HEK293 (cell line): ENCODE results near the gene THBD.
A peak's percentile ranks its signal among the peaks of the same experiment; 100 is the strongest.

Experiments
- GFI1B ChIP-seq: fragments of 450-650 bp; formaldehyde crosslinking; IDR thresholded peaks from 2 replicates; pipeline ENCODE4 v1.5.1; 2016; ENCODE audit warnings: missing biosample characterization, missing genetic modification characterization
- GLI2 ChIP-seq: fragments of 450-650 bp; formaldehyde crosslinking; IDR thresholded peaks from 2 replicates; pipeline ENCODE4; 2017; ENCODE audit warnings: missing biosample characterization, missing genetic modification characterization, low read depth, borderline replicate concordance
- GLIS1 ChIP-seq: fragments of 450-650 bp; formaldehyde crosslinking; IDR thresholded peaks from 2 replicates; pipeline ENCODE4 v1.5.1; 2016; ENCODE audit warnings: missing biosample characterization, missing genetic modification characterization
- HOXC10 ChIP-seq: sonication (generic); formaldehyde crosslinking; IDR thresholded peaks from 2 replicates; pipeline ENCODE4 v1.8.1; 2023; ENCODE audit warnings: mild to moderate bottlenecking, missing genetic modification reagents
- IKZF3 ChIP-seq: fragments of 450-650 bp; IDR thresholded peaks from 2 replicates; pipeline ENCODE4 v1.5.0; 2018; ENCODE audit warnings: missing biosample characterization, mild to moderate bottlenecking, missing genetic modification characterization, moderate library complexity
- KLF1 ChIP-seq: fragments of 450-650 bp; formaldehyde crosslinking; IDR thresholded peaks from 2 replicates; pipeline ENCODE4 v1.5.1; 2016; ENCODE audit warnings: missing biosample characterization, missing genetic modification characterization
- SCRT1 ChIP-seq: fragments of 450-650 bp; formaldehyde crosslinking; IDR thresholded peaks from 2 replicates; pipeline ENCODE4 v1.5.1; 2016; ENCODE audit warnings: missing biosample characterization, missing genetic modification characterization, borderline replicate concordance
- TCF7L2 ChIP-seq: IDR thresholded peaks from 2 replicates; pipeline ENCODE4 v1.6.1; 2011; ENCODE audit warnings: low read depth, mild to moderate bottlenecking, inconsistent platforms, low read length, moderate library complexity, borderline replicate concordance
- ZBTB20 ChIP-seq: fragments of 450-650 bp; formaldehyde crosslinking; IDR thresholded peaks from 2 replicates; pipeline ENCODE4 v1.5.1; 2016; ENCODE audit warnings: missing biosample characterization, missing genetic modification characterization
- ZBTB48 ChIP-seq: fragments of 450-650 bp; formaldehyde crosslinking; IDR thresholded peaks from 2 replicates; pipeline ENCODE4 v1.5.1; 2016; ENCODE audit warnings: missing biosample characterization, missing genetic modification characterization
- ZNF335 ChIP-seq: fragments of 450-650 bp; formaldehyde crosslinking; conservative IDR thresholded peaks from 2 replicates; pipeline ENCODE4 v1.5.1; 2016; ENCODE audit warnings: missing biosample characterization, missing genetic modification characterization
- ZNF341 ChIP-seq: fragments of 450-650 bp; formaldehyde crosslinking; IDR thresholded peaks from 2 replicates; pipeline ENCODE4; 2016; ENCODE audit warnings: low read depth, missing biosample characterization, missing genetic modification characterization
- ZNF394 ChIP-seq: fragments of 450-650 bp; formaldehyde crosslinking; IDR thresholded peaks from 2 replicates; pipeline ENCODE4 v1.5.1; 2016; ENCODE audit warnings: missing biosample characterization, missing genetic modification characterization, mild to moderate bottlenecking, moderate library complexity, borderline replicate concordance
- ZNF621 ChIP-seq: fragments of 450-650 bp; formaldehyde crosslinking; IDR thresholded peaks from 2 replicates; pipeline ENCODE4 v1.5.1; 2017; ENCODE audit warnings: missing biosample characterization, missing genetic modification characterization
- ZNF837 ChIP-seq: fragments of 450-650 bp; formaldehyde crosslinking; IDR thresholded peaks from 2 replicates; pipeline ENCODE4 v1.5.1; 2016; ENCODE audit warnings: missing biosample characterization, missing genetic modification characterization
- TF ChIP-seq, protein P1 (sequence below): fragments of 450-650 bp; formaldehyde crosslinking; IDR thresholded peaks from 2 replicates; pipeline ENCODE4 v1.5.1; 2016; ENCODE audit warnings: missing biosample characterization, missing genetic modification characterization
- TF ChIP-seq, protein P2 (sequence below): fragments of 450-650 bp; formaldehyde crosslinking; IDR thresholded peaks from 2 replicates; pipeline ENCODE4 v1.5.1; 2016; ENCODE audit warnings: missing biosample characterization, missing genetic modification characterization
- TF ChIP-seq, protein P3 (sequence below): fragments of 450-650 bp; formaldehyde crosslinking; IDR thresholded peaks from 2 replicates; pipeline ENCODE4 v1.5.1; 2016; ENCODE audit warnings: missing biosample characterization, missing genetic modification characterization
- TF ChIP-seq, protein P4 (sequence below): fragments of 450-650 bp; formaldehyde crosslinking; IDR thresholded peaks from 2 replicates; pipeline ENCODE4 v1.5.1; 2016; ENCODE audit warnings: missing biosample characterization, missing genetic modification characterization
- TF ChIP-seq, protein P5 (sequence below): fragments of 450-650 bp; formaldehyde crosslinking; IDR thresholded peaks from 2 replicates; pipeline ENCODE4 v1.5.1; 2016; ENCODE audit warnings: missing biosample characterization, missing genetic modification characterization
- TF ChIP-seq, protein P6 (sequence below): fragments of 450-650 bp; formaldehyde crosslinking; IDR thresholded peaks from 2 replicates; pipeline ENCODE4 v1.5.1; 2016; ENCODE audit warnings: missing biosample characterization, missing genetic modification characterization
- TF ChIP-seq, protein P7 (sequence below): fragments of 450-650 bp; formaldehyde crosslinking; IDR thresholded peaks from 2 replicates; pipeline ENCODE4 v1.5.1; 2017; ENCODE audit warnings: missing biosample characterization, missing genetic modification characterization
- TF ChIP-seq, protein P8 (sequence below): fragments of 450-650 bp; formaldehyde crosslinking; IDR thresholded peaks from 2 replicates; pipeline ENCODE4 v1.5.1; 2016; ENCODE audit warnings: missing biosample characterization, missing genetic modification characterization, borderline replicate concordance

The THBD gene

DNA sequence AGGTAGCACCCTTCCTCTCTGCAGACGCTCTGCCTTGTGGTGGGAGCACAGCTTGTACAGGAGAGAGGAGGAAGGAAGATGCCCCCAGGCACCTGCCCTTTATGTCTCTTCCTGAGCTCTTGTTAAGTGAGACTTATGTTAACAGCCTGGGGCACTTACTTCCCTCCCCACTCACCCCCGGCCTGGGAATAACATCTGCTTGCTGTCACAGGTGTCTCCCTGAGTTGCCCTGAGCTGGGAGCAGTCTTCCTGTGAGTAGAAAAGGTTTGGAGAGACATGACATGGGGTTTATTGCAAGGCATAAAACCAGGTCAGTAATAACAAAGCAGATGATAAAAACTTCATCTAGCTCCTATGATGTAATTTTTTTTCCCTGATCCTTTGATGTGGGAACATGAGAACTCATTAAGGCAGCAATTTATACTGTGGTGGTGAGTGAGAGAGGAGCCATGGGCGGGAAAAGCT lies 12.4 kb downstream of the THBD start (continued):
- TF ChIP-seq, protein P1, sequence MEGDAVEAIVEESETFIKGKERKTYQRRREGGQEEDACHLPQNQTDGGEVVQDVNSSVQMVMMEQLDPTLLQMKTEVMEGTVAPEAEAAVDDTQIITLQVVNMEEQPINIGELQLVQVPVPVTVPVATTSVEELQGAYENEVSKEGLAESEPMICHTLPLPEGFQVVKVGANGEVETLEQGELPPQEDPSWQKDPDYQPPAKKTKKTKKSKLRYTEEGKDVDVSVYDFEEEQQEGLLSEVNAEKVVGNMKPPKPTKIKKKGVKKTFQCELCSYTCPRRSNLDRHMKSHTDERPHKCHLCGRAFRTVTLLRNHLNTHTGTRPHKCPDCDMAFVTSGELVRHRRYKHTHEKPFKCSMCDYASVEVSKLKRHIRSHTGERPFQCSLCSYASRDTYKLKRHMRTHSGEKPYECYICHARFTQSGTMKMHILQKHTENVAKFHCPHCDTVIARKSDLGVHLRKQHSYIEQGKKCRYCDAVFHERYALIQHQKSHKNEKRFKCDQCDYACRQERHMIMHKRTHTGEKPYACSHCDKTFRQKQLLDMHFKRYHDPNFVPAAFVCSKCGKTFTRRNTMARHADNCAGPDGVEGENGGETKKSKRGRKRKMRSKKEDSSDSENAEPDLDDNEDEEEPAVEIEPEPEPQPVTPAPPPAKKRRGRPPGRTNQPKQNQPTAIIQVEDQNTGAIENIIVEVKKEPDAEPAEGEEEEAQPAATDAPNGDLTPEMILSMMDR (tag by site-specific recombination), result no peak
- TF ChIP-seq, protein P2, sequence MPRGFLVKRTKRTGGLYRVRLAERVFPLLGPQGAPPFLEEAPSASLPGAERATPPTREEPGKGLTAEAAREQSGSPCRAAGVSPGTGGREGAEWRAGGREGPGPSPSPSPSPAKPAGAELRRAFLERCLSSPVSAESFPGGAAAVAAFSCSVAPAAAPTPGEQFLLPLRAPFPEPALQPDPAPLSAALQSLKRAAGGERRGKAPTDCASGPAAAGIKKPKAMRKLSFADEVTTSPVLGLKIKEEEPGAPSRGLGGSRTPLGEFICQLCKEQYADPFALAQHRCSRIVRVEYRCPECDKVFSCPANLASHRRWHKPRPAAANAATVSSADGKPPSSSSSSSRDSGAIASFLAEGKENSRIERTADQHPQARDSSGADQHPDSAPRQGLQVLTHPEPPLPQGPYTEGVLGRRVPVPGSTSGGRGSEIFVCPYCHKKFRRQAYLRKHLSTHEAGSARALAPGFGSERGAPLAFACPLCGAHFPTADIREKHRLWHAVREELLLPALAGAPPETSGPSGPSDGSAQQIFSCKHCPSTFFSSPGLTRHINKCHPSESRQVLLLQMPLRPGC (tag by site-specific recombination), result peak; percentile 62; the same call in 1 of the 2 replicates
- TF ChIP-seq GFI1B (tag by site-specific recombination) (0 out of 2 replicates have a peak, but pooled peaks have one; percentile 19), ZNF394 (peak; percentile 63), GLIS1 (peak; percentile 45; the same call in 1 of the 2 replicates), SCRT1 (tag by site-specific recombination) (peak; percentile 77; the same call in 1 of the 2 replicates), KLF1 (tag by site-specific recombination) (no peak), GLI2 (tag by site-specific recombination) (0 out of 2 replicates have a peak, but pooled peaks have one; percentile 38), ZNF837 (tag by site-specific recombination) (no peak), IKZF3 (tag by site-specific recombination) (0 out of 2 replicates have a peak, but pooled peaks have one; percentile 31), ZNF335 (peak; percentile 39), ZBTB48 (tag by site-specific recombination) (no peak), ZNF621 (no peak), TCF7L2 (peak; percentile 93; the same call in 1 of the 2 replicates), ZNF341 (peak; percentile 66), HOXC10 (CRISPR knock-in tag) (no peak), ZBTB20 (tag by site-specific recombination) (no peak)
- TF ChIP-seq, protein P3, sequence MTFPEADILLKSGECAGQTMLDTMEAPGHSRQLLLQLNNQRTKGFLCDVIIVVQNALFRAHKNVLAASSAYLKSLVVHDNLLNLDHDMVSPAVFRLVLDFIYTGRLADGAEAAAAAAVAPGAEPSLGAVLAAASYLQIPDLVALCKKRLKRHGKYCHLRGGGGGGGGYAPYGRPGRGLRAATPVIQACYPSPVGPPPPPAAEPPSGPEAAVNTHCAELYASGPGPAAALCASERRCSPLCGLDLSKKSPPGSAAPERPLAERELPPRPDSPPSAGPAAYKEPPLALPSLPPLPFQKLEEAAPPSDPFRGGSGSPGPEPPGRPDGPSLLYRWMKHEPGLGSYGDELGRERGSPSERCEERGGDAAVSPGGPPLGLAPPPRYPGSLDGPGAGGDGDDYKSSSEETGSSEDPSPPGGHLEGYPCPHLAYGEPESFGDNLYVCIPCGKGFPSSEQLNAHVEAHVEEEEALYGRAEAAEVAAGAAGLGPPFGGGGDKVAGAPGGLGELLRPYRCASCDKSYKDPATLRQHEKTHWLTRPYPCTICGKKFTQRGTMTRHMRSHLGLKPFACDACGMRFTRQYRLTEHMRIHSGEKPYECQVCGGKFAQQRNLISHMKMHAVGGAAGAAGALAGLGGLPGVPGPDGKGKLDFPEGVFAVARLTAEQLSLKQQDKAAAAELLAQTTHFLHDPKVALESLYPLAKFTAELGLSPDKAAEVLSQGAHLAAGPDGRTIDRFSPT (tag by site-specific recombination), result peak; percentile 59
- TF ChIP-seq, protein P4, sequence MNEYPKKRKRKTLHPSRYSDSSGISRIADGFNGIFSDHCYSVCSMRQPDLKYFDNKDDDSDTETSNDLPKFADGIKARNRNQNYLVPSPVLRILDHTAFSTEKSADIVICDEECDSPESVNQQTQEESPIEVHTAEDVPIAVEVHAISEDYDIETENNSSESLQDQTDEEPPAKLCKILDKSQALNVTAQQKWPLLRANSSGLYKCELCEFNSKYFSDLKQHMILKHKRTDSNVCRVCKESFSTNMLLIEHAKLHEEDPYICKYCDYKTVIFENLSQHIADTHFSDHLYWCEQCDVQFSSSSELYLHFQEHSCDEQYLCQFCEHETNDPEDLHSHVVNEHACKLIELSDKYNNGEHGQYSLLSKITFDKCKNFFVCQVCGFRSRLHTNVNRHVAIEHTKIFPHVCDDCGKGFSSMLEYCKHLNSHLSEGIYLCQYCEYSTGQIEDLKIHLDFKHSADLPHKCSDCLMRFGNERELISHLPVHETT (tag by site-specific recombination), result 0 out of 2 replicates have a peak, but pooled peaks have one; percentile 49
- TF ChIP-seq, protein P5, sequence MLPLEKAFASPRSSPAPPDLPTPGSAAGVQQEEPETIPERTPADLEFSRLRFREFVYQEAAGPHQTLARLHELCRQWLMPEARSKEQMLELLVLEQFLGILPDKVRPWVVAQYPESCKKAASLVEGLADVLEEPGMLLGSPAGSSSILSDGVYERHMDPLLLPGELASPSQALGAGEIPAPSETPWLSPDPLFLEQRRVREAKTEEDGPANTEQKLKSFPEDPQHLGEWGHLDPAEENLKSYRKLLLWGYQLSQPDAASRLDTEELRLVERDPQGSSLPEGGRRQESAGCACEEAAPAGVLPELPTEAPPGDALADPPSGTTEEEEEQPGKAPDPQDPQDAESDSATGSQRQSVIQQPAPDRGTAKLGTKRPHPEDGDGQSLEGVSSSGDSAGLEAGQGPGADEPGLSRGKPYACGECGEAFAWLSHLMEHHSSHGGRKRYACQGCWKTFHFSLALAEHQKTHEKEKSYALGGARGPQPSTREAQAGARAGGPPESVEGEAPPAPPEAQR (tag by site-specific recombination), result no peak
- TF ChIP-seq, protein P6, sequence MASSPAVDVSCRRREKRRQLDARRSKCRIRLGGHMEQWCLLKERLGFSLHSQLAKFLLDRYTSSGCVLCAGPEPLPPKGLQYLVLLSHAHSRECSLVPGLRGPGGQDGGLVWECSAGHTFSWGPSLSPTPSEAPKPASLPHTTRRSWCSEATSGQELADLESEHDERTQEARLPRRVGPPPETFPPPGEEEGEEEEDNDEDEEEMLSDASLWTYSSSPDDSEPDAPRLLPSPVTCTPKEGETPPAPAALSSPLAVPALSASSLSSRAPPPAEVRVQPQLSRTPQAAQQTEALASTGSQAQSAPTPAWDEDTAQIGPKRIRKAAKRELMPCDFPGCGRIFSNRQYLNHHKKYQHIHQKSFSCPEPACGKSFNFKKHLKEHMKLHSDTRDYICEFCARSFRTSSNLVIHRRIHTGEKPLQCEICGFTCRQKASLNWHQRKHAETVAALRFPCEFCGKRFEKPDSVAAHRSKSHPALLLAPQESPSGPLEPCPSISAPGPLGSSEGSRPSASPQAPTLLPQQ, result 0 out of 2 replicates have a peak, but pooled peaks have one; percentile 37
- TF ChIP-seq, protein P7, sequence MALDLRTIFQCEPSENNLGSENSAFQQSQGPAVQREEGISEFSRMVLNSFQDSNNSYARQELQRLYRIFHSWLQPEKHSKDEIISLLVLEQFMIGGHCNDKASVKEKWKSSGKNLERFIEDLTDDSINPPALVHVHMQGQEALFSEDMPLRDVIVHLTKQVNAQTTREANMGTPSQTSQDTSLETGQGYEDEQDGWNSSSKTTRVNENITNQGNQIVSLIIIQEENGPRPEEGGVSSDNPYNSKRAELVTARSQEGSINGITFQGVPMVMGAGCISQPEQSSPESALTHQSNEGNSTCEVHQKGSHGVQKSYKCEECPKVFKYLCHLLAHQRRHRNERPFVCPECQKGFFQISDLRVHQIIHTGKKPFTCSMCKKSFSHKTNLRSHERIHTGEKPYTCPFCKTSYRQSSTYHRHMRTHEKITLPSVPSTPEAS, result no peak
- TF ChIP-seq, protein P8, sequence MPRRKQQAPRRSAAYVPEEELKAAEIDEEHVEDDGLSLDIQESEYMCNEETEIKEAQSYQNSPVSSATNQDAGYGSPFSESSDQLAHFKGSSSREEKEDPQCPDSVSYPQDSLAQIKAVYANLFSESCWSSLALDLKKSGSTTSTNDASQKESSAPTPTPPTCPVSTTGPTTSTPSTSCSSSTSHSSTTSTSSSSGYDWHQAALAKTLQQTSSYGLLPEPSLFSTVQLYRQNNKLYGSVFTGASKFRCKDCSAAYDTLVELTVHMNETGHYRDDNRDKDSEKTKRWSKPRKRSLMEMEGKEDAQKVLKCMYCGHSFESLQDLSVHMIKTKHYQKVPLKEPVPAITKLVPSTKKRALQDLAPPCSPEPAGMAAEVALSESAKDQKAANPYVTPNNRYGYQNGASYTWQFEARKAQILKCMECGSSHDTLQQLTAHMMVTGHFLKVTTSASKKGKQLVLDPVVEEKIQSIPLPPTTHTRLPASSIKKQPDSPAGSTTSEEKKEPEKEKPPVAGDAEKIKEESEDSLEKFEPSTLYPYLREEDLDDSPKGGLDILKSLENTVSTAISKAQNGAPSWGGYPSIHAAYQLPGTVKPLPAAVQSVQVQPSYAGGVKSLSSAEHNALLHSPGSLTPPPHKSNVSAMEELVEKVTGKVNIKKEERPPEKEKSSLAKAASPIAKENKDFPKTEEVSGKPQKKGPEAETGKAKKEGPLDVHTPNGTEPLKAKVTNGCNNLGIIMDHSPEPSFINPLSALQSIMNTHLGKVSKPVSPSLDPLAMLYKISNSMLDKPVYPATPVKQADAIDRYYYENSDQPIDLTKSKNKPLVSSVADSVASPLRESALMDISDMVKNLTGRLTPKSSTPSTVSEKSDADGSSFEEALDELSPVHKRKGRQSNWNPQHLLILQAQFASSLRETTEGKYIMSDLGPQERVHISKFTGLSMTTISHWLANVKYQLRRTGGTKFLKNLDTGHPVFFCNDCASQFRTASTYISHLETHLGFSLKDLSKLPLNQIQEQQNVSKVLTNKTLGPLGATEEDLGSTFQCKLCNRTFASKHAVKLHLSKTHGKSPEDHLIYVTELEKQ (tag by site-specific recombination), result peak; percentile 61; the same call in 1 of the 2 replicates
